Superior temporal gyrus (tissue), 1 donor: ENCODE data around the gene CMTM5.
"Not testable (repeated sequence)": the region's sequence is repeated elsewhere in the genome, so short reads cannot be mapped to it uniquely, and the experiment has no call there.

Source experiments
- DNase-seq: peaks from one replicate; pipeline ENCODE4 v3.0.0-alpha.2; 2016; ENCODE audit errors: extremely low spot score

CMTM5 gene

DNA sequence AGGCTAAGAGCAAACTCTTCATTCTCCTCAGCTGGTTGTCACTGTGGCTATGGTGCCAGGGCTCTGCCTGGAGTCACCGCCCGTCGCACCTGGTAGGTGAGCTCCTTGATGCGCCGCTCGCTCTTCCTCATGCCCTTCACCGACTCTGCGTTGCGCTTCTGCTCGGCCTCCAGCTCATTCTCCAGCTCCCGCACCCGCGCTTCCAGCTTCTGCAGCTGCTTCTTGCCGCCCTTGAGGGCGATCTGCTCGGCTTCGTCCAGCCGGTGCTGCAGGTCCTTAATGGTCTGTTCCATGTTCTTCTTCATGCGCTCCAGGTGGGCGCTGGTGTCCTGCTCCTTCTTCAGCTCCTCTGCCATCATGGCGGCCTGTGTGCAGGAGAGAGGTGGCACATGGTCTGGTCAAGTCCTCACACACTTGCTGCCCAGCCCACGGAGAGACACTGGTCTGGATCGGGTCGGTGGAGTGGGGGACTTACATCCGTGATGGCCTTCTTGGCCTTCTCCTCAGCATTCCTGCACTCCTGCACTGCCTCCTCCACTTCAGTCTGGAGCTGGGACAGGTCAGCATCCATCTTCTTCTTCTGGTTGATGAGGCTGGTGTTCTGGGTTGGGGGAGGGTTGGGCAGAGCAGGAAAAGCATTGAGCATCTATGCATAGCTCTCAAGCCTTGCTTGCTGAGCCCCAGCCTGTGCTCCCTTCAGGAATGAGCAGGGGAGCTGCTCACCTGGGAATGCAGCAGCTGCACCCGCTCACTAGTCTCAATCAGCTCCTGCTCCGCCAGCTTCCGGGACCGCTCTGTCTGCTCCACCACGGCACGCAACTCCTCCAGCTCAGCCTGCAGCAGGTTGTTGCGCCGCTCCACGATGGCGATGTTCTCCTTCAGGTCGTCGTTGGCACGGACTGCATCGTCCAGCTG, 38.3 kb downstream of the CMTM5 start:
- DNase-seq: no peak

DNA sequence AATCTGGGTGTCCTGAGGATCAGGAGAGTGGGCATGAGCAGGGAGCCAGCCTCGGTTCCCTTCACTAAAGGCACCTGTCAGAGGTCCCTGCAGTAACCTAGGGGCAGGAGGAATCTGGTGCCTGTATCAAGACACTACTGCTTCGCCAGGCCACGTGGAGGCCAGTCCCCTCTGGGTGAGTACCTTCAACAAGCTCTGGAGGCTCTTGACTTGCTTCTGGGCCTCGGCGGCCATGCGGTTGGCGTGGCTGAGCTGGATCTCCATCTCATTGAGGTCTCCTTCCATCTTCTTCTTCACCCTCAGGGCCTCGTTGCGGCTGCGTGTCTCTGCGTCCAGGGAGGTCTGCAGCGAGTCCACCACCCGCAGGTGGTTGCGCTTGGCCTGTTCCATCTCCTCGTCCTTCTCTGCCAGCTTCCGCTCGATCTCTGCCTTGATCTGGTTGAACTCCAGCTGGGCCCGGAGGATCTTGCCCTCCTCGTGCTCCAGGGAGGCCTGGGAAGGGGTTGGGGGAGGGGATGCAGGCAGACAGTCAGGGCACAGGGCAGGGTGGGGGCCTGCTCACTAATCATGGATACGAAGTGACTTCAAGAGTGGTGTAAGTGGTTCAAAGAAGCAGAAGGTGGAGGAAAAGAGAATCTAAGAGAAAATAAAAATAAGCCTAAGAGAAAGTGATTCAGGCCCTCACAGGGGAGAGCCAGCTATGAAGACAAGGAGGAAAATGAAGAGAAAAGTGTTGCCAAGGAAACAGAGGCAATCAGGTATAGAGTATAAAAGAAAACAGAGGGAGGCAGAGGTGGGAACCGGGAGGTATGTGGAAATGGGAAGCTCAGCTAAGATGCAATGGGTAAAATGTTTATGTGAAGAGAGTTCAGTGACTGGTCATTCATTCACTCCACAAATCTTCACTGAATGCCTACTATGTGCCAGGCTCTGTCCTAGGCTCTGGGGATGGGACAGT, 39.3 kb downstream of the CMTM5 start:
- no peak for DNase-seq

DNA sequence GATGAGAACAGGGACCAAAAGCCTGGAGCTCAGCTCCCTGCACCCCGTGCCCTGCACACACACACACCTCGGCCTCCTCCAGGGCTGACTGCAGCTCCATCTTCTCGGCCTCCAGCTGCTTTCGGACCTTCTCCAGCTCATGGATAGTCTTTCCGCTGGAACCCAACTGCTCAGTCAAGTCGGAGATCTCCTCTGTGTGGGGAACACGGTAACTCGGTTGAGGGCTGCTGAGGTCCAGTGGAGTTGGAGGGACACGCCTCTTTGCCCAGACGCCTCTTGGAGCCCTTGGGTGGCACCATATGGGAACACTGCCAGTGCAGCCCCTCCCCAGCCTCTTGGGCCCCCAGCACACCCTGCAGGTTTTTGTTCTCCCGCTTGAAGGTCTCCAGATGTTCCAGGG, 40.0 kb downstream of the CMTM5 start:
- no peak for DNase-seq

DNA sequence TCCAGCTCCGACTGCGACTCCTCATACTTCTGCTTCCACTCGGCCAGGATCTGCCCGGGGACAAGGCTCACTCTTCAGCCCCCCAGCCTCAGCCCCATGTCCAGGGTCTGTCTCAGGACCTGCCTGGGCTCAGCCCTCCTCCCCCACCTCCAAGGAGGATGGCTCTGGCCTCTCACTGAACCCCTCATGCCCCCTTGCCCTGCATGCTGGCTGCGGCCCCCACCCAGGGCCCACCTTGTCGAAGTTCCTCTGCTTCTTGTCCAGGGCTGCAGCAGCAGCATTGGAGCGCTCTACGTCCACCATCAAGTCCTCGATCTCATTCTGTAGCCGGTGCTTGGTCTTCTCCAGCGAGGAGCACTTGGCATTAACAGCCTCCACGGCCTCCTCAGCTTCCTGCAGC, 40.4 kb downstream of the CMTM5 start:
- DNase-seq: not testable (repeated sequence)

DNA sequence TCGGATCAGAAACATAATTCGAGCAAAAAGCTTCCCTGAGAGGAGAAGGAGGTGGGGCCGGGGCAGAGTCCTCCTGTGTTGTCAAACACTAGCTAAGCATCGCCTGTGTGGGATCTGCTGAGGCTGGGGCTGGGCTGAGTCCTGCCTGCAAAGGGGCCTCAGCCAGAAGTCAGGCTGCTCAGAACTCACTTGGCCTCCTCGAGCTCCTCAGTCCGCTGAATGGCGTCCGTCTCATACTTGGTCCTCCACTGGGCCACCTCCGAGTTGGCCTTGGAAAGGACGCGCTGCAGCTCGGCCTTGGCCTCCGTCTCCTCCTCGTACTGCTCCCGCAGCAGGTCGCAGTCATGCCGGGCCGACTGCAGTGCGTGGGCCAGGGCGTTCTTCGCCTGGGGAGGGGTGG, 41.2 kb downstream of the CMTM5 start:
- no peak for DNase-seq

DNA sequence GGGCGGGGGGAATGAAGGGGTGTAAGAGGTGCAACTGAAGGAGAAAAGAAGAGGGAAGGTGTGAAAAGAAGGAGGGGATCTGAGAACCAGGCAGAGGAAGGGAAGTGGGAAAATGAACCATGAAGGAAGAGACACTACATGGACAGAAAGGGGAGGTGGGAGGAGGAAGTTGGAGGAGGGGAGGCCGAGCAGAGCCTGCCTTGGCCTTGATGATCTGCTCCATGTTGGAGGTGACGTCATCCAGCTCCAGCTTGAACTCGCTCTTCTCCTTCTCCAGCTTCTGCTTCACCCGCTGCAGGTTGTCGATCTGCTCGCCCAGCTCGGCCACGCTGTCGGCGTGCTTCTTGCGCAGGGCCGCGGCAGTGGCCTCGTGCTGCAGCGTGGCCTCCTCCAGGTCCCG, 42.8 kb downstream of the CMTM5 start:
- DNase-seq: not testable (repeated sequence)

DNA sequence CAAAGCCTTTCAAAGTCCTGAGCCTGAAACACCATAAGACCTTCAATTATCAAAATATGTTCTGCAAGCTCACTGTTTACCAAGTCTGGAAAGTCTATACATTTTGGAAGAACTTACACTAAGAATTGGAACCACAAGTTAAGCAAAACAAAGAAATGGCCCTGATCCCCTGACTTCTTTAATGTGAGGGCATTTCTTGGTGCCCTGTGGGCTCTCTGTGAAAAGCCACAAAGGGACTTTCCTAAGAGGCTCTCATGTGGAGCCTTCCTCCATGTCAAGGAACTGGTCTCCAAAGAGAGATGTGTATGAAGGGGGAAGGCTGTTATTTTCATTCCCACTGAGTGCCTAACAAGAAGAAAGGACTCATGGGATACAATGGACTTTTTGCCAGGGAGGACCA, 44.7 kb downstream of the CMTM5 start:
- DNase-seq: no peak

DNA sequence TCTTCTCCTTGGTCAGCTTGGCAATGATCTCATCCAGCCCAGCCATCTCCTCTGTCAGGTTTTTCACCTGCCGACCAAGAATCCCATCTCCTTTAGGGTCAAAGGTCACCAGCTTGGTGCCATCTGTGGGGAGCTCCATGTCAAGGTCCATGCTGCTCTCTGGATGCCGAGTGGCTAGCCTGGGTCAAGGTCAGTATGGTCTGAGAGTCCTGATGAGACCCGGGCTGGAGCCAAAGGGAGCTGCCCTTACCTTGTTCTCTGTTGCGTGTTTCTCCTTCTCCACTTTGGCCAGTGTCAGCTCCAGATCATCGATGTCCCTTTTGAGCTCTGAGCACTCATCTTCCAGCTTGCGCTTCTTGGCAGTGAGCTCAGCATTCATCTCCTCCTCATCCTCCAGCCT, 46.8 kb downstream of the CMTM5 start:
- DNase-seq: no peak

DNA sequence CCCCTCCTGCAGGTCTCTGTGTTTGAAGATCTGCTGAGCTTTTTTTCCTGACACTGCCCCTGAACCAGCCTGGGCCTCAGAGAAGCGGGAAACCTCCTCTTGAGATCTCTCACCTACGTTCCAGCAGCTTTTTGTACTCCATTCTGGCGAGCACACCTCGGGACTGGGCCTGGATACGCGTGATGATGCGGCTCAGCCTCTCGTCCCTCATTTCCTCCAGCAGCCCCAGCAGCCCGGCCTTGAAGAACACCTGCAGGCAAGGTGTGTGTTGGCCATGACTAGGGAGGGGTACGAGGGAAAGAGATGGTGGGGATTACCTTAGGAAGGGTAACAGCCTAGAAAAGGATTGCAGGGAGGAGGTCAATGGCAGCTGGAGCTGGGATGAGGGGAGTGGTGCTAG, 48.3 kb downstream of the CMTM5 start:
- no peak for DNase-seq

DNA sequence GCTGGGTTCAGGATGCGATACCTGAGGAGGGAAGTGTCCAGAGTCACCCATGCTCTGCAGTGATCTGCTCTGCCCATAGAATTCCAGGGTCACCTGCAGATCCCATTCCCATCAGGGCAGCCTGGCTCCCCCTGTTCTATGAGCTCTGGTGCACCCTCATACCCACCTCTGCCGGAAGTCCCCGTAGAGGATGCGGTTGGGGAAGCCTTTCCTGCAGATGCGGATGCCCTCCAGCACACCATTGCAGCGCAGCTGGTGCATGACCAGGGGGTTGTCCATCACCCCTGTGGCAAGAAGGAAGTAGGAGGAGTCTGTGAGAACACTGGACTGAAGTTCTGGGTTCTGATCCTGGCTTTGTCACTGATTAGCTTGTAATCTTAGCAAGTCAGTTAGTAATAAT, 49.0 kb downstream of the CMTM5 start:
- not testable (repeated sequence) for DNase-seq

DNA sequence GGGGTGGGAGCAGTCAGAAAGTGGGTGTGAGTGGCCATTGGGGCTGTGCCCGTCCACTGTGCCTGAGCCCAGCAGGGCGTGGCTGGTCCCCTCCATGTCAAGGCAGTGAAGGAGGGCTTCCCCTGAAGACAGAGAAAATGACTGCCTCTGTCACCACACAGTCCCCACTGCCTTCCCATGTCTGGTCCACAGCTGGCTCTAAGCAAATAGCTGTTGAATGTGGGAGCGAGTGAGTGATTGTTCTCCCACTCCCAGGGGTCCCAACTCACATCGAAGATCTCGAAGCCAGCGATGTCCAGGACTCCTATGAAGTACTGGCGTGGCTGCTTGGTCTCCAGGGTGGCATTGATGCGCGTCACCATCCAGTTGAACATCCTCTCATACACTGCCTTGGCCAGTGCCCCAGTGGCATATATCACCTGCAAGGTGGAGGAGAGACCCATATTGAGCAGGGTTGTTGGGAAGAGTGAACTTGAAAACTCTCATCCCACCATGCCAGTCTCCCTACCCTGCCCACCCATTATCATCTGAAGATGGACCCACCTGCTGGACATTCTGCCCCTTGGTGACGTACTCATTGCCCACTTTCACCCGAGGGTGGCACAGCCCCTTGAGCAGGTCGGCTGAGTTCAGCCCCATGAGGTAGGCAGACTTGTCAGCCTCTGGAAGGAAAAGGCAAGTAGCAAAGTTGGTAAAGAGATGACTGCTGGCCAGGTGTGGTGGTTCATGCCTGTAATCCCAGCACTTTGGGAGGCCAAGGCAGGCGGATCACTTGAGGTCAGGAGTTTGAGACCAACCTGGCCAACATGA, 52.0 kb downstream of the CMTM5 start:
- DNase-seq: no peak
